M059J (cell line): Measurements from ENCODE around the gene ATAD3A. TPM values are rescaled to one million over a fixed set of nuclear protein-coding genes. Genes with fewer than 3 reads are reported as not detected.

Source experiments
- DNase-seq: peaks from one replicate; pipeline ENCODE4 v3.0.0-alpha.2; 2012; ENCODE audit warnings: low read depth
- total RNA-seq: library from RNA; depleted of rRNA; stranded (reverse); fragments of >200 nt; shearing (Covaris generic); gene quantifications from 2 replicates; pipeline ENCODE4 v1.2.3, GENCODE V29; 2014; rRNA removed

The ATAD3A gene
- total RNA-seq, 1 experiment from 2014 or later, result 55.9 TPM

DNA sequence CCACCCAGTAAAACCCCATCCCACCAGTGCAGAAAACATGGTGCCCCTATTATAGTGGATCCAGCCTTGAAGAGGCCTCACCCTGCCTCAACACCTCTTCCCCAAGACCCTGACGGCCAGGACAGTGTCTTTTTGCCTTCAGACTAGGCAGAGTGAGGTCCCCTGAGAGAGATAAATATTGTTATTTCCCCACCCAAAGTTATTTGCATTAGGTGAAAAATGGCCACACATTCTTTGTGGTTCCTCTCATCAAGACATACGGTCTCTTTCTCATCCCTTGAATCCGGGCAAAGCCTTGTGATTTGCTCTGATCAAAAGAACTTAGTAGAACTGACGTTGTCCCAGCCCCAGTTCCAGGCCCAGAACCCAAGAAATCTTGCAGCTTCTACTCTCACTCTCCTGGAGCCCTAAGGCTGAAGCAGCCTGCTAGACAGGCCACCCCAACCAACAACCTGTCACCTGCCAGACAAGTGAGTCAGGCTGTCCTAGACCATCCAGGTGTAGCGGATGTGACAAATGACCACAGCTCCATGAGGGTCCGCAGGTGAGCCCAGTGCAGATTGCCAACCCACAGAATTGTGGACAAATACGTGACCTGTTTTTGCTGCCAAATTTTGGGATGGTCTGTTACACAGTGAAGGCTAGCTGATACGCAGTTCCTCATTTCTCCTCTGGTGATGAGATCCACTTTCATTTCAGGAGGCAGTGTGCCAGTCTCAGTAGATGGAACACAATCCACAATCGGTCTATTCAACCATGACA, 70.8 kb downstream of the ATAD3A start:
- DNase-seq, result no peak

GRCh38 chr1:1583347-1584010, 71.5 kb downstream of the ATAD3A start:
- no peak for DNase-seq

Other genes with a start within 250 kb of the ATAD3A start
- gene UBE2J2, start 238.3 kb upstream of the ATAD3A start, total RNA-seq, result 42.8 and 59.5 TPM in 2 replicates
- gene SCNN1D, start 231.7 kb upstream of the ATAD3A start, total RNA-seq, result 0.62 TPM in 1 of 2 replicates, not detected in the other
- 13.9 and 15.3 TPM in 2 replicates for gene ACAP3, start 204.2 kb upstream of the ATAD3A start, total RNA-seq
- gene PUSL1, start 203.6 kb upstream of the ATAD3A start, total RNA-seq, result 23.6 and 40.3 TPM in 2 replicates
- 74.7 and 87.4 TPM in 2 replicates for gene INTS11, start 187.5 kb upstream of the ATAD3A start, total RNA-seq
- gene CPTP, start 187.4 kb upstream of the ATAD3A start, total RNA-seq, result 22.4 and 35.1 TPM in 2 replicates
- not detected in 2 replicates for gene TAS1R3, start 180.9 kb upstream of the ATAD3A start, total RNA-seq
- gene DVL1, start 162.7 kb upstream of the ATAD3A start, total RNA-seq, result 22.4 and 34.5 TPM in 2 replicates
- gene MXRA8, start 153.6 kb upstream of the ATAD3A start, total RNA-seq, result 0.25 and 2.6 TPM in 2 replicates
- gene AURKAIP1, start 137.0 kb upstream of the ATAD3A start, total RNA-seq, result 141 and 178 TPM in 2 replicates
- gene CCNL2, start 112.8 kb upstream of the ATAD3A start, total RNA-seq, result 29.9 and 35.2 TPM in 2 replicates
- 160 and 166 TPM in 2 replicates for gene MRPL20, start 104.9 kb upstream of the ATAD3A start, total RNA-seq
- gene ANKRD65, start 90.9 kb upstream of the ATAD3A start, total RNA-seq, result 0.17 and 0.64 TPM in 2 replicates
- gene VWA1, start 76.5 kb upstream of the ATAD3A start, total RNA-seq, result 0.12 and 1.1 TPM in 2 replicates
- not detected in 2 replicates for gene ATAD3C, start 62.5 kb upstream of the ATAD3A start, total RNA-seq
- gene ATAD3B, start 40.4 kb upstream of the ATAD3A start, total RNA-seq, result 2.9 and 7.7 TPM in 2 replicates
- 0.15 TPM in 1 of 2 replicates, not detected in the other for gene TMEM240, start 28.5 kb downstream of the ATAD3A start, total RNA-seq
- 69.3 and 96.9 TPM in 2 replicates for gene SSU72, start 62.7 kb downstream of the ATAD3A start, total RNA-seq
- gene FNDC10, start 88.0 kb downstream of the ATAD3A start, total RNA-seq, result 1.1 and 6.1 TPM in 2 replicates
- 15.8 and 28.6 TPM in 2 replicates for gene MIB2, start 103.3 kb downstream of the ATAD3A start, total RNA-seq
- 0.27 TPM in 1 of 2 replicates, not detected in the other for gene MMP23B, start 120.0 kb downstream of the ATAD3A start, total RNA-seq
- gene CDK11B, start 146.8 kb downstream of the ATAD3A start, total RNA-seq, result 7.4 and 13.2 TPM in 2 replicates
- gene SLC35E2B, start 180.6 kb downstream of the ATAD3A start, total RNA-seq, result 11.5 and 25.5 TPM in 2 replicates
- gene CDK11A, start 212.2 kb downstream of the ATAD3A start, total RNA-seq, result 2.6 and 11.0 TPM in 2 replicates